Kidney capillary endothelial cell (primary cell): ENCODE data around the gene ERC2.

ENCODE experiments used
- DNase-seq: peaks from one replicate; pipeline ENCODE4 v3.0.0-alpha.2; 2018; ENCODE audit warnings: low spot score

ERC2 gene

GRCh38 chr3:56366641-56367162, 101.6 kb downstream of the ERC2 start:
- DNase-seq = no peak

- no peak for DNase-seq
These were observed 102.2 kb downstream of the ERC2 start for GRCh38 chr3:56365905-56366640.

- DNase-seq = no peak
These were observed 103.6 kb downstream of the ERC2 start for GRCh38 chr3:56364665-56365064.

- DNase-seq = no peak
These were observed 104.5 kb downstream of the ERC2 start for GRCh38 chr3:56363720-56364119.

- DNase-seq = no peak
These were observed 106.5 kb downstream of the ERC2 start for GRCh38 chr3:56361731-56362130.

GRCh38 chr3:56357266-56357665, 111.0 kb downstream of the ERC2 start:
- DNase-seq = no peak

GRCh38 chr3:56356808-56357207, 111.5 kb downstream of the ERC2 start:
- no peak for DNase-seq

GRCh38 chr3:56355570-56356185, 112.6 kb downstream of the ERC2 start:
- no peak for DNase-seq

GRCh38 chr3:56351537-56351936, 116.7 kb downstream of the ERC2 start:
- DNase-seq = no peak

- DNase-seq = no peak
These were observed 120.9 kb downstream of the ERC2 start for GRCh38 chr3:56347219-56347871.

- no peak for DNase-seq
These were observed 125.8 kb downstream of the ERC2 start for GRCh38 chr3:56342475-56342874.

GRCh38 chr3:56339671-56340070, 128.6 kb downstream of the ERC2 start:
- DNase-seq = no peak

GRCh38 chr3:56339244-56339643, 129.0 kb downstream of the ERC2 start:
- no peak for DNase-seq

- no peak for DNase-seq
These were observed 132.2 kb downstream of the ERC2 start for GRCh38 chr3:56336023-56336422.

GRCh38 chr3:56324473-56324872, 143.8 kb downstream of the ERC2 start:
- DNase-seq = no peak

GRCh38 chr3:56323986-56324420, 144.3 kb downstream of the ERC2 start:
- peak; percentile 74 for DNase-seq

GRCh38 chr3:56322862-56323261, 145.4 kb downstream of the ERC2 start:
- DNase-seq = no peak

GRCh38 chr3:56321892-56322291, 146.4 kb downstream of the ERC2 start:
- no peak for DNase-seq

GRCh38 chr3:56321383-56321782, 146.9 kb downstream of the ERC2 start:
- no peak for DNase-seq

GRCh38 chr3:56320883-56321282, 147.4 kb downstream of the ERC2 start:
- DNase-seq = no peak

- DNase-seq = no peak
These were observed 149.4 kb downstream of the ERC2 start for GRCh38 chr3:56318891-56319290.

GRCh38 chr3:56316944-56317343, 151.3 kb downstream of the ERC2 start:
- no peak for DNase-seq

GRCh38 chr3:56314842-56315241, 153.4 kb downstream of the ERC2 start:
- no peak for DNase-seq
